Activated naive CD4-positive, alpha-beta T cell treated with anti-CD3 and anti-CD28 coated beads for 36 hours (primary cell): ENCODE results near the gene KIFBP. TPM values are rescaled to one million over a fixed set of nuclear protein-coding genes. Genes with fewer than 3 reads are reported as not detected.
"Not testable (repeated sequence)": the region's sequence is repeated elsewhere in the genome, so short reads cannot be mapped to it uniquely, and the experiment has no call there.

Experiments used
- CTCF ChIA-PET: fragments of 350-600 bp; sonication (Branson Sonifier 250); formaldehyde crosslinking; loops from one replicate; lab custom pipeline; 2021; ENCODE audit warnings: antibody characterized with exemption; lab: Charles Lee
- DNase-seq: peaks from one replicate; pipeline ENCODE4 v3.0.0-alpha.2; 2020
- H3K27ac Mint-ChIP-seq: one replicate; pipeline ENCODE4 v1.8.0; 2021; ENCODE audit warnings: mild to moderate bottlenecking, mixed read lengths
- H3K27me3 Mint-ChIP-seq: one replicate; pipeline ENCODE4 v1.8.0; 2021; ENCODE audit warnings: low read depth, mixed read lengths
- H3K36me3 Mint-ChIP-seq: one replicate; pipeline ENCODE4 v1.8.0; 2021; ENCODE audit warnings: low read depth, mixed read lengths
- H3K4me1 Mint-ChIP-seq: one replicate; pipeline ENCODE4 v1.8.0; 2021; ENCODE audit warnings: low read depth, mixed read lengths
- H3K4me3 Mint-ChIP-seq: one replicate; pipeline ENCODE4 v1.8.0; 2021; ENCODE audit warnings: mild to moderate bottlenecking, moderate library complexity, mixed read lengths
- H3K9me3 Mint-ChIP-seq: one replicate; pipeline ENCODE4 v1.8.0; 2021; ENCODE audit warnings: mixed read lengths
- intact Hi-C: fragments of 100-400 bp; cut with micrococcal nuclease; formaldehyde crosslinking; loops from one replicate; pipeline ENCODE4 v1.15.1; 2023
- total RNA-seq, 2 experiments: library from RNA; stranded (reverse); gene quantifications; one replicate each; pipeline ENCODE4 v1.2.3, GENCODE V29; 2021

KIFBP gene
- total RNA-seq, 2 experiments from 2014 or later = 10.1 to 10.6 TPM

GRCh38 chr10:69007260-69007659 is 18.7 kb downstream of the KIFBP start:
- no peaks in the 10 kb centered on the region for H3K9me3 Mint-ChIP-seq
- DNase-seq = no peak
- CTCF ChIA-PET = interaction anchor here (1.0 to 4.2 kb wide), 5 partner anchors 8 to 87 kb away, joined by 4 to 143 read pairs (median 11); partner anchors contain the start of gene SRGN
- H3K4me3 Mint-ChIP-seq = no peak overlapping the region
- peaks cover 2% of the 10 kb centered on the region for H3K4me1 Mint-ChIP-seq
- no peaks in the 10 kb centered on the region for H3K27me3 Mint-ChIP-seq
- H3K27ac Mint-ChIP-seq = no peak overlapping the region
- peaks cover 4% of the 10 kb centered on the region for H3K36me3 Mint-ChIP-seq
- intact Hi-C loops = loop anchor here (5.0 kb wide), 1 partner anchor 500 kb away; no protein-coding TSS in a partner anchor

GRCh38 chr10:69009360-69009759 is 20.8 kb downstream of the KIFBP start:
- DNase-seq = no peak
- H3K9me3 Mint-ChIP-seq = no peaks in the 10 kb centered on the region
- no peak overlapping the region for H3K4me3 Mint-ChIP-seq
- no peak overlapping the region for H3K27ac Mint-ChIP-seq
- H3K27me3 Mint-ChIP-seq = no peaks in the 10 kb centered on the region
- H3K36me3 Mint-ChIP-seq = peaks cover 15% of the 10 kb centered on the region
- CTCF ChIA-PET = interaction anchor here (0.6 to 1.5 kb wide), 6 partner anchors 20 to 223 kb away, joined by 3 to 5 read pairs (median 4); no protein-coding TSS in a partner anchor
- peaks cover 16% of the 10 kb centered on the region for H3K4me1 Mint-ChIP-seq
- intact Hi-C loops = loop anchor here (5.0 kb wide), 1 partner anchor 498 kb away; no protein-coding TSS in a partner anchor

- Mint-ChIP-seq H3K27me3 (no peaks in the 10 kb centered on the region), H3K4me1 (peaks cover 14% of the 10 kb centered on the region), H3K9me3 (no peaks in the 10 kb centered on the region), H3K27ac (no peak overlapping the region), H3K36me3 (peaks cover 16% of the 10 kb centered on the region), H3K4me3 (no peak overlapping the region)
- intact Hi-C loops = no loop called here
- no peak for DNase-seq
- CTCF ChIA-PET = interaction anchor here (0.6 to 1.5 kb wide), 6 partner anchors 45 to 222 kb away, joined by 3 to 5 read pairs (median 4); no protein-coding TSS in a partner anchor
Observed at GRCh38 chr10:69010151-69010640, 21.6 kb downstream of the KIFBP start.

- H3K4me3 Mint-ChIP-seq, CTCF ChIA-PET, intact Hi-C loops, H3K9me3 Mint-ChIP-seq, H3K27me3 Mint-ChIP-seq: not testable (repeated sequence)
- peak; percentile 37 for DNase-seq
- Mint-ChIP-seq H3K36me3 (peaks cover 16% of the 10 kb centered on the region), H3K4me1 (peaks cover 14% of the 10 kb centered on the region), H3K27ac (peak overlapping the region; percentile 2)
Observed at GRCh38 chr10:69012778-69013177, 24.2 kb downstream of the KIFBP start.

- no peak overlapping the region for H3K27ac Mint-ChIP-seq
Observed at GRCh38 chr10:69014171-69014570, 25.6 kb downstream of the KIFBP start.

GRCh38 chr10:69018613-69019012 is 30.0 kb downstream of the KIFBP start:
- intact Hi-C loops = no loop called here
- CTCF ChIA-PET = interaction anchor here (0.7 to 1.2 kb wide), 2 partner anchors 14 to 219 kb away, joined by 3 to 5 read pairs; no protein-coding TSS in a partner anchor
- Mint-ChIP-seq H3K36me3 (peaks cover 7% of the 10 kb centered on the region), H3K27ac (no peak overlapping the region), H3K4me1 (peaks cover 2% of the 10 kb centered on the region), H3K27me3 (no peaks in the 10 kb centered on the region), H3K9me3 (no peaks in the 10 kb centered on the region), H3K4me3 (no peak overlapping the region)
- no peak for DNase-seq

More at GRCh38 chr10:69014171-69014570, 25.6 kb downstream of the KIFBP start:
- Mint-ChIP-seq H3K27me3 (no peaks in the 10 kb centered on the region), H3K4me3 (no peak overlapping the region), H3K36me3 (peaks cover 19% of the 10 kb centered on the region), H3K9me3 (no peaks in the 10 kb centered on the region), H3K4me1 (peaks cover 14% of the 10 kb centered on the region)
- CTCF ChIA-PET = interaction anchor here (1.9 kb wide), 1 partner anchor 81 kb away, joined by 7 read pairs; no protein-coding TSS in a partner anchor
- no peak for DNase-seq
- intact Hi-C loops = no loop called here

GRCh38 chr10:69022611-69023010 is 34.0 kb downstream of the KIFBP start:
- Mint-ChIP-seq H3K9me3 (no peaks in the 10 kb centered on the region), H3K27me3 (no peaks in the 10 kb centered on the region), H3K36me3 (peaks cover 4% of the 10 kb centered on the region), H3K4me1 (peaks cover 6% of the 10 kb centered on the region), H3K4me3 (no peak overlapping the region), H3K27ac (no peak overlapping the region)
- CTCF ChIA-PET = no interaction called here
- no peak for DNase-seq
- intact Hi-C loops = no loop called here

- no peaks in the 10 kb centered on the region for H3K27me3 Mint-ChIP-seq
- peaks cover 9% of the 10 kb centered on the region for H3K4me1 Mint-ChIP-seq
- CTCF ChIA-PET = interaction anchor here (0.6 kb wide), 1 partner anchor 87 kb away, joined by 3 read pairs; no protein-coding TSS in a partner anchor
- no peaks in the 10 kb centered on the region for H3K36me3 Mint-ChIP-seq
- no peak for DNase-seq
- no peak overlapping the region for H3K4me3 Mint-ChIP-seq
- intact Hi-C loops = no loop called here
- no peak overlapping the region for H3K27ac Mint-ChIP-seq
- no peaks in the 10 kb centered on the region for H3K9me3 Mint-ChIP-seq
Observed at GRCh38 chr10:69025370-69025896, 36.8 kb downstream of the KIFBP start.

- no peaks in the 10 kb centered on the region for H3K9me3 Mint-ChIP-seq
- H3K27me3 Mint-ChIP-seq = no peaks in the 10 kb centered on the region
- H3K4me1 Mint-ChIP-seq = no peaks in the 10 kb centered on the region
- CTCF ChIA-PET = interaction anchor here (0.7 kb wide), 1 partner anchor 15 kb away, joined by 3 read pairs; no protein-coding TSS in a partner anchor
- no peak for DNase-seq
- intact Hi-C loops = no loop called here
- no peak overlapping the region for H3K4me3 Mint-ChIP-seq
- H3K27ac Mint-ChIP-seq = no peak overlapping the region
- H3K36me3 Mint-ChIP-seq = no peaks in the 10 kb centered on the region
Observed at GRCh38 chr10:69033256-69033655, 44.7 kb downstream of the KIFBP start.

- no peak overlapping the region for H3K27ac Mint-ChIP-seq
- no peaks in the 10 kb centered on the region for H3K4me1 Mint-ChIP-seq
- intact Hi-C loops = no loop called here
- no peaks in the 10 kb centered on the region for H3K36me3 Mint-ChIP-seq
- H3K9me3 Mint-ChIP-seq = no peaks in the 10 kb centered on the region
- no peak for DNase-seq
- CTCF ChIA-PET = interaction anchor here (0.6 to 1.2 kb wide), 3 partner anchors 13 to 17 kb away, joined by 3 read pairs; no protein-coding TSS in a partner anchor
- no peak overlapping the region for H3K4me3 Mint-ChIP-seq
- H3K27me3 Mint-ChIP-seq = no peaks in the 10 kb centered on the region
Observed at GRCh38 chr10:69037489-69037888, 48.9 kb downstream of the KIFBP start.

- H3K4me1 Mint-ChIP-seq = peaks cover 21% of the 10 kb centered on the region
- H3K4me3 Mint-ChIP-seq, H3K27me3 Mint-ChIP-seq, DNase-seq, H3K9me3 Mint-ChIP-seq, intact Hi-C loops, CTCF ChIA-PET, H3K36me3 Mint-ChIP-seq, H3K27ac Mint-ChIP-seq: not testable (repeated sequence)
Observed at GRCh38 chr10:69040904-69041303, 52.3 kb downstream of the KIFBP start.

GRCh38 chr10:69042417-69042816 is 53.8 kb downstream of the KIFBP start:
- intact Hi-C loops = no loop called here
- CTCF ChIA-PET = interaction anchor here (1.0 kb wide), 1 partner anchor 37 kb away, joined by 6 read pairs; no protein-coding TSS in a partner anchor
- peaks cover 27% of the 10 kb centered on the region for H3K4me1 Mint-ChIP-seq
- H3K27ac Mint-ChIP-seq = no peak overlapping the region
- no peaks in the 10 kb centered on the region for H3K27me3 Mint-ChIP-seq
- DNase-seq = no peak
- no peaks in the 10 kb centered on the region for H3K9me3 Mint-ChIP-seq
- no peaks in the 10 kb centered on the region for H3K36me3 Mint-ChIP-seq
- no peak overlapping the region for H3K4me3 Mint-ChIP-seq
